HG02571 (cell line): Measurements from ENCODE around the gene TRAF3IP3.

ENCODE experiments used
- ATAC-seq: cut with Tn5 transposase; IDR thresholded peaks from one replicate; pipeline ENCODE4 v1.9.1; 2021; ENCODE audit warnings: mild to moderate bottlenecking, moderate library complexity; ENCODE audit not compliant: unreplicated experiment

The TRAF3IP3 gene

DNA sequence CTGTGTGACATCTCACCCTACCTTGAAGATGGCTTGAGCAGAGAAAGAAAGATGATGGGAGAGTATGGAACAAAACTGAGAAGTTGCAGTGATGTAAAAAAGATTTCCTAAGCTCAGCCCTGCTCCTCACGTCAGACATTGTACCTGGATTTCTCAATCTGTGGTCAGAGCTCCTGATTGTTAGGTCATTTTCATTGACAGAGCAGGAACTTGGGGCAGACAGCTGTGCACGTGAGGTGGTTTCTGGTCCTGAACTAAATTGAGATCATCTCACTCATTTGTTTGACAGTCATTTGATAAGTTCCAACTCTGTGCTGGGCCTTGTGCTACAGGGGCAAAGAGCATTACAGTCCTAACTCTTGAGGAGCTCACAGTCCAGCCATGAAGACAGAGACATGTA is 10.2 kb downstream of the TRAF3IP3 start:
- ATAC-seq: no peak

DNA sequence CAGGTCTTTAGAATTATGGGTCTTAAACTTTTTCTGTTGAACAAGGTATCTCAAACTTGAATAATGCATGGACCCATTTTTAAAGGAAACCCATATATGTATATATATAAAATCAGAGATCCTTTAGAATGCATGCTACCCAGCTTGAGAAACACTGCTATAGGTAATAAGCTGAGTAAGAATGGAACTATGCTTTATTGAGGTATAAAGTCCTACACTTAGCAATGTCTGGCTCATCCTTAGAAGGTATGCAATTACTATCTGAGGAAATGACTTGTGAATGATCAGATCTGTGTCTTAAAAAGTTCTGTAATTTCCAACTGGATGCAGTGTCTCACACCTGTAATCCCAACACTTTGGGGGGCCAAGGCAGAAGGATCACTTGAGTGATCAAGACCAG is 11.2 kb downstream of the TRAF3IP3 start:
- ATAC-seq: no peak

DNA sequence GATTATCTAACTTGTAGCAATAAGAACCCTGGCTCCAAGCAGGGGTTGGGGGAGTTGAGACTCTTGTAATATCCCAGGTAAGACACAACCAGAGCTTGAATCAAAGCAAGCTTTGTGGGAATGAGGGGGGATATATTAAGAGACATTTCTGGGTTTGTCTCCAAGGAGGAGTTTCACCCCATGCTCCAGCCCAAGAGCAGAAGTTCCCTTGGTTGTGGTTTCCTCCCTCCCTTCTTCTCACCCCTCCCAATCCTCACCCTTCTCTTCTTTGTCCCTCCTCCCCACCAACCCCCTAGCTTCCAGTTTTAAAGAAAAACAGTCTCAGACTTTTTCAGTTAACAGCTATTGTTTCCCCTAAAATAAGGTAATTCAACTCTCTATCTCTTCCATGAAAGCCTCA is 11.9 kb downstream of the TRAF3IP3 start:
- ATAC-seq: no peak

DNA sequence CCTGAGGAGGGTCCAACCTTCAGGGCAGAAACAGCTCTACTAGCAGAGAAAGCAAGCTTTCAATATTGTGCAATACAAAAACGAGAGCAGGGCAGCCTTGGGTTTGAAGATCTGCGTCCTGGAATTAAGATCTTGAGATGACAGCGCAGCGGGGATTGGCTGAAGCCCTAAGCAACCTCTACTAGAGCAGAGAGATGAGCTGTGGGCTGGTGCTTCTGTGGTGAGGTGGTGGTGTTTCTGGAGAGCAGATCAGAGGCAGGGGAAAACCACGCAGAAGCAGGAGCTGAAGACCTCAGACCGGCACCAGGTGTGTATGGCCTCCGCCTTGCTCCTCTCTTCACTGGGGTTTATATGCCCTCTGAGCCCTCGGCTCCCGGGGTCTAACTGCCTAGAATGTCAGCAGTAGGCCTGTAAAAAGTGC is 12.5 kb downstream of the TRAF3IP3 start:
- peak; percentile 91 for ATAC-seq

DNA sequence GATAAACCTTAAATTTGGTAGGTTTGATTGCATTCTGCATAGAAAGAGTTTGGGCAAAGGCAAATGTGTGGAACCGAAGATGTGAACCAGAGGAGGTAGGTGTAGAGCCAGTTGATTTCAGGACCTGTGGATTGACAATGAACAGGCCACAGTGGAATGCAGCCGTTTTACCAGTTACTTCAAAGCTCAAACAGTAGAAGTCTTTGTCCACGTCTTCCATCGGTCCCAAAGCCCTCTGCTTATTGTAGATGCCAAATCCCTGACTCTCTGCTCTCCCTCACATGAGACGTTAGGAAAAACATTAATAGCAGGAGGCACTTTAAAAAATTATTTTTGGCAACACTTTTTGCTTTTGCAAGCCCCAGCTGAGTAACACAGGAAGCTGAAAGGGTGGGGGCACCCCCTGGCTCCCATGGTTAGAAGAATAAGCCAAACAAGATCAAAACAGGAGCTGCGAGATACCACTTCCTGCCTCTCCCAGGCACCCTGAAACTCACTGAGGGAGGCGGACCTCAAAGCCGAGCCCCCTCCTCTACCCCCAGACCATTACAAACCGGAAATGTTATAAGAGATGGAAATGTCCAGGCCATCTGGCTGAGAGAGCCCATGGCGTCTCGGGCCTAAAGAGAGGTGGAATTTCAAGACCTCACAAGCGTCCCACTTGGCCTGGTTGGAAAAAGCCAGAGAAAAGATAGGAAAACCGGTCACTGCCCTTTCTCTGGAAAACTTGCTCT is 13.5 kb downstream of the TRAF3IP3 start:
- ATAC-seq: peak; percentile 76

DNA sequence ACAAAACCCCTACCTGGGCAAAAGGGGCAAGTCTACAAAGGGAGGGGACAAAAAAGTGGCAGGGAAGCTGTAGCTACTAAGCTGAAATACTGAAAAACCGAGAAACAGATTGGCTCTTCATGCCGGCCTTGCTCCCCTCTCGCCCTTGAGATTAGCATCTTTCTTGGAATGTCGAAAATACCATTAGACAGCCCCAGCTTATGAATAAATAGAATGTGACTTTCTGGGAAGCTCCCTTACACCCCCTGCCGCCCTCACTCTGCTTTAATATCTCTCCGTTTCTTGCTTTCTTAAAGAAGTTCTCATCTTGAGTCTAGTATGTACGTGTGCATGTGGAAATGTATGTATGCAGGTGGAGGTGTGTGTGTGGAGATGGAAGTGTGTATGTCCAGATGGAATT is 14.1 kb downstream of the TRAF3IP3 start:
- no peak for ATAC-seq

DNA sequence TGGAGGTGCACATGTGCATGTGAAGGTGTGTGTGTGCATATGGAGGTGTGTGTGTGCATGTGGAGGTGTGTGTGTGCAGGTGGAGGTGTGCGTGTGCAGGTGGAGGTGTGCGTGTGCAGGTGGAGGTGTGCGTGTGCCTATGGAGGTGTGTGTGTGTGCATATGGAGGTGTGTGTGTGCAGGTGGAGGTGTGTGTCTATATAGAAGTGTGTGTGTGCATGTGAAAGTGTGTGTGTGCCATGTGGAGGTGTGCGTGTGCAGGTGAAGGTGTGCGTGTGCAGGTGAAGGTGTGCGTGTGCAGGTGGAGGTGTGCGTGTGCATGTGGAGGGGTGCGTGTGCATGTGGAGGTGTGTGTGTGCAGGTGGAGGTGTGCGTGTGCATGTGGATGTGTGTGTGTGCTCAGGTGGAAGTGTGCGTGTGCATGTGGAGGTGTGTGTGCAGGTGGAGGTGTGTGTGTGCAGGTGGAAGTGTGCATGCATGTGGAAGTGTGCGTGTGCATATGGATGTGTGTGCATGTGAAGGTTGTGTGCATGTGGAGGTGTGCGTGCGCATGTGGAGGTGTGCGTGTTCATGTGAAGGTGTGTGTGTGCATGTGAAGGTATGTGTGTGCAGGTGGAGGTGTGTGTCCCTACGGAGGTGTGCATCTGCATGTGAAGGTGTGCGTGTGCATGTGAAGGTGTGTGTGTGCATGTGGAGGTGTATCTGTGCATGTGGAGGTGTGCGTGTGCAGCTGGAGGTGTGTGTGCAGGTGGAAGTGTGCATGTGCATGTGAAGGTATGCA is 15.0 kb downstream of the TRAF3IP3 start:
- ATAC-seq: no peak

DNA sequence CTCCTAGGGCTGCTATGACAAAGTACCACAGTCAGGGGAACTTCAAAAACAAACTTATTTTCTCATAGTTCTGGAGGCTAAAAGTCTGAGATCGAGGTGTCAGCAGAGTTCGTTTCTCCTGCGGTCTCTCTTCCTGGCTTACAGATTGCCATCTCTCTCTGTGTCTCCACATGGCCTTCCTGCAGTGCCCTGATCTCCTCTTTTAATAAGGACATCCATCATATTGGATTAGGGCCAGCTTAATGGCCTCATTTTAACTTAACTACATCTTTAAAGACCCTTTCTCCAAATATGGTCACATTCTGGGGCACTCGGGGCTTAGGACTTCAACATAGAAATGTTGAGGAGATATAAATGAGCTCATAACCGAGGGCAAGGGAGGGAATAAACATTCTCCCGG is 16.3 kb downstream of the TRAF3IP3 start:
- ATAC-seq: no peak

DNA sequence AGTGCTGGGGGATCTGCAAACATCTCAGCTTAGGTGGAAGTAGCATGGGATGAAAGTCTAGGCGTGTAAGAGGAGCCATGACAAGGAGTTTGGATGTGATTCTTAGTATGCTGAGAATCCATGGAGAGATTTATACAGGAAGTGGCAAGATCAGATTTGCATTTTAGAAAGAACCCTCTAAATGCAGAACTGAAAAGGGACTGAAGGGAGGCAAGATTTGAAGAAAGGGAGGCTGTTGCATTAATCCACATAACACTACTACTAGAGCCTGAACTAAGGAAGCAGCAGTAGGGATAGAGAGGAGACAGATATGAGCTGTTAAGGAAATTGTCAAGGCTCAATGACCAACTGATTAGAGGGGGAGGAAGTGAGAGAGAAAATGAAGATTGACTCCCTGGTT is 18.7 kb downstream of the TRAF3IP3 start:
- ATAC-seq: peak; percentile 58

DNA sequence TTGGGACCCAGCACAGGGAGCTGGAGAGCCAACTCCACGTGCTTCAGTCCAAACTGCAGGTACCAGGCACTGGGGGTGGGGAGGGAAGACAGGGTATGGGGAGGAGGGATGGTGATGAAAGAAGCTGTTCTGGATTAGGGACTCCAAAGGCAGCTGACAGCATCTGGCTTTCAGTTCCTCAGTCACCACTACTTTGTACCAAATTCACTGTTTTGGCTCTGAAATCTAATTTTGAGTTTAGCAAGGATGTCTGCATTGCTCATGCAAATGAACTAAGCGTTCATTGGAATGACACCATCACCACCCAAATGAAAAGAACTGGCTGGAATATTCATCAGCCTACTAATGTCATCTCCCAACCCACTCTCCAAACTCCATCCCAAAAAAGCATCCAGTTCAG is 19.8 kb downstream of the TRAF3IP3 start:
- ATAC-seq: no peak

DNA sequence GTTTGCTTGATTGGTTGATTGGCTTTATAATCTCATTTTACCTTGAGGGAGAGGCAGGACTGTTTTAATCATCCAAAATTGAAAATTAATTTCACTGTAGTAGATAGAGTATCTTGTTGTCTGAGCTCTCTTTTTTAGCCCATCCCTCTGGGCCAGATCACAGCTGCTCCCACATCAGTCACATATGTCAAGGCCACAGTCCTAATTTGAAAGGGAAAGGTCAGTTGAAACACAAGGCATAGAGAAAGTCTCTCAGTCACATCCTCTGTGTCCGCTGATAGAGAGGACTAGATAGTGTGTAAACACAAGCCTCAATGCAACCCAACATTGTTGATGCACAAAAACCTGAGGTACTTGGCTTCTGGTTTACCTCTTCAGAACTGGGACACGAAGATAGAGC is 21.7 kb downstream of the TRAF3IP3 start:
- no peak for ATAC-seq

DNA sequence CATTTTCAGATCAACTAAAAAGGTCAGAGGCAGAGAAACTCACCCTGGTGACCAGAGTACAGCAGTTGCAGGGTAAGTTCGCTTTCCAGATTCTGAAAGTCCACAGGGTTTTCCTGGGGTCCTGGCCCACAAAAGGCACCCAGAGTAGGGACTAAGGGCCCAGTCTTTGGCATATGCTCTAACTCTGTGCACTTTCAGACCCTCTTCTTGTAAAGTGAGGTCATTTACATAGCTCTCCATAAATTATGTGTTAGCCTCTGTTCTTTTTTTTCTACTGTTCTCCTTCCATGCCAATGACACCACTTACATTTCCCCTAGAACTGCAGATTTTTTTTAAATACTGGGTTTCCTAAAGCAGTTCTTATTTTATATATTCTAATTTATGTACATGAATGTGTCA is 22.2 kb downstream of the TRAF3IP3 start:
- ATAC-seq: no peak

DNA sequence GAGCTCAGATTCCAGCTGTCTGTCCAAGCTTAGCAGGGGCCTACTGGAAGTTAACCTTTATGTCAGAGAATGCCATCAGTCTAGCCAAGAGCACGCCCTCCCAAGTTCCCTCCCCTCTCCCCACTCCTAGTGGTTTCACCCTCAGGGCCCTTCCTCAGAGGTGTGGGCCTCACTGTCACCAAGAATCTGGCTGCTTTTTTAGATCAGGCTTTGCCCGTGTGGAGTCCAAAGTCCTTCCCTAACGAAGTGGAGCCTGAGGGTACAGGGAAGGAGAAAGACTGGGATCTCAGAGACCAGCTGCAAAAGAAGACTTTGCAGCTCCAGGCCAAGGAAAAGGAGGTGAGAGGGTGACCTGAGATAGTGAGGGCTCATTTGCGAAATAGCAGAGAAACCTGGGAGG is 24.4 kb downstream of the TRAF3IP3 start:
- no peak for ATAC-seq

DNA sequence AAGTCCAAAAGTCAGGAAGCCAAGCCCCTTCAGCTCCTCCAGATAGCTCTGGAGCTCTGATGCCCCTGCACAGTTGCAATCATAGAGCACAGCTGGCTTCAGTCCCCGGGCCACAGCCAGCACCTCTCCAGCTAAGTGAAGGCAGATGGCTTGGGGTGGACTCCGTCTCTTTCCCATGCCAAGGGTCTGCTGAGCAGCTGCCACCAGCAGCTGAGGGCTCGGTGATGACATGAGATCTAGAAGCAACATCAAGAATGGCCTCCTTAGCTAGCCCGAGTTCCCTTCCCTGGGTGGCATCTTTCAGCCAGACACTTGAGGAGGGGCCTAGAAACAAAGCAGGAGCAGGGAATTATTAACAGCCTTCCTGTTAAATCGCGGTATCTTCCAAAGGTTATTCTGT is 27.5 kb downstream of the TRAF3IP3 start:
- ATAC-seq: no peak

DNA sequence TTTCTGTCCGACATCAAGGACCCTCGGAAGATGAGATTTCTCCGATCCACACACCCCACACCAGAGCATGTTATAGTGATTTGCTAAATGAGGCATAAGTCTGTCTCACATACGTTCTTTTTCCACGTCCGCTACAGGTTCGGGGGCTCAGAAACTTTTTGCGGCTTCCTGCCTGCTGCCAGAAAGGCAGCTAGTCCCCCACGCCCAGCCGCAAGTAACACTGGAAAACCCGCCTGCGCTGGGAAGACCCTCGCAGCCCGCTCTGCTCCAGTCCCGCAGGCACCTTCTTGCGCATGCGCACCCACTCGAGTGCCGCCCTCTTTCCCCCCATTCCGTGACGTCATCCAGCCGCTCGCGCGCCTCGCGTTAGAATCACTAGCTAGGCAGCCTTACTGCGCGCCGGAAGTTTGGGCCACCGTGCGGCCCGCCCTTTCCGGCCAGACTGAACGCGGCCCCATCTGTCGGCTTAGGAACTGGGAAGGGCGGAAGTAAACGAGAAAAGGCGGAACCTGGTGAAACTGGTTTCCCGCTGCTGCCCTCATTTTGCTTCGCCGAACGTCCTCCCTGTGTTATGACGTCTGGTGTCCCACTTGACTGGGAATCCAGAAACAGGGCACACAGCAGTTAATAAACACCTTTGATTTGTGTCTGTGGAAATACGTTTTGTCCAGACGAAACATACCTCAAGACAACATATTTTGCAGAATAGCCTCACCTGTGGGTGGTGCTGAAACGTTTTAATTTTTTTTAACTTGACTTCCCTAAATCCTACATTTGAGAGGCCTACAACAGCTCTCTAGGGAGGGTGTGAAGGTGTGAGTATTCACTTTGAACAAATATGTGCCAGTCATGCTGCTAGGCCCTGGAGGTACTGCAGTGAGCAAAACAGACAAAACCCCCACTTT is 28.7 kb downstream of the TRAF3IP3 start, which contains the start of gene C1orf74:
TSS of gene C1orf74 (minus strand) at position 295 of the 905 bp plus-strand sequence. CDS start 925 bp downstream, outside the sequence.
- ATAC-seq: peak; percentile 99

DNA sequence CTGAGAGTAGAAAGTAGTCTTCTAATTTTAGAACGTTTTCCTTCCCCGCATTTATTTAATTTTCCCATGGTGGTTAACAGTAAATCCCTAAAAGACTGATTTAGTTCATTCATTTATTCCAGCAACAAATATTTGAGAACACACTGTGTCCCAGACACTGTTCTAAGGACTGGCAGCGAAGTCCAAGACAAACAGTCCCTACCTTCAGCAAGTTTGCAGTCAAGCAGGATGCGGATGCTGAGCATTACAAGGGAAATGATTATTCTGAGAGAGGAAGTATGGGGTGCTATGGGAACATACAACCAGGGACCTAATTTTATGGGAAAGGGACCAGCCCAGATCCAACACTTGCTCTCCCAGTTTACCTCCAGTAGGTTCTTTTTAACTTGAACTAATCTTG is 29.7 kb downstream of the TRAF3IP3 start:
- no peak for ATAC-seq

DNA sequence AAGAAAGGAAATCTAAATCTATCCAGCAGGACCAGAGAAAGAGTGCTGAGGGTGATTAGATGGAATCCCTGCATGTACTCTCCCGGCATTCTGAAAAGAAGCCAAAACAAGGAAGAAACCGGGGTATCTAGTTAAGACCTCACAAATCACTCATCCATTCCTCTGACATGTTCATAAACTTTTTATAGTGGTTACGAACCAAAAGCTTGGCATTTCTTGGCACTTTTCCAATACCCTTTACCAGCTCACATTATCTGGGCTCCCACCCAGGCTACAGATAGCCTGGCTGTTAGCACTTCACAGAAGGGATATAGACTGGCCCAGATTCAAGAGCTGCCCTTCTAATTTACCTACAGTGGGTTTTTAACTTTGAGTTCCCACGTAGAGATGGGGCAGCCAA is 30.3 kb downstream of the TRAF3IP3 start:
- ATAC-seq: no peak

DNA sequence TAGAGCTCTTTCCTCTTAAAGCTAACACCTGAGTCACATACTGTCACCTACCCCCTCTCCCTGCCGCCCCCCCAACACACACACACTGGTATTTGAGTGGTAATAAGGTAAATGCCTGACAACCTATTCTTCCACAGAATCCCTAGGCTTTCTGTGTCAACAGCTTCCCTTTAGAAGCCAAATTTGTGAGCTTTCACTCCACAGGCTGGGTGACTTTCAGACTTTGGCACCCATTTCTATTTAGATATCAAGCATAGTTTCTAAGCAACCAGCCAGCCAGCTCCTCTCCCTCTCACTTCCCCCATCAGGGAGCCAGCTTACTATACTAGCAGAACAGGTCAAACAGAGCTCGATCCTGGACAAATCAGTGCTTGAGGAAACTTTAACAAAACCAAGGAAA is 31.7 kb downstream of the TRAF3IP3 start:
- no peak for ATAC-seq

DNA sequence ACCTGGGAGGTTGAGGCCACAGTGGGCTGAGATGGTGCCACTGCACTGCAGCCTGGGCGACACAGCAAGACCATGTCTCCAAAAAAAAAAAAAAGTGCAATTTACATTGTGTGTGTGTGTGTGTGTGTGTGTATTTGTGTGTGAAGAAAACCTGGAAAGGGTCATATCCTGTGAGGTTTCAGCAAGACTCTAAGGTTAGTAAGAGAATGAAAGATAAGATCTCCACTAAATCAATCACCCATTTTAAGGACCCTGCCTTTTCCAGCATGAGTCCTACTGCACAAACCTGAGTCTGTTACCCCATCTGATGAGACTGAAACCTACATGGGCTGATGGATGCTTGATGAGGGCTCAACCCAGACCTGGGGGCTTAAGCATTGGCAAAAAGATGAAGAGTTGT is 33.4 kb downstream of the TRAF3IP3 start:
- no peak for ATAC-seq

DNA sequence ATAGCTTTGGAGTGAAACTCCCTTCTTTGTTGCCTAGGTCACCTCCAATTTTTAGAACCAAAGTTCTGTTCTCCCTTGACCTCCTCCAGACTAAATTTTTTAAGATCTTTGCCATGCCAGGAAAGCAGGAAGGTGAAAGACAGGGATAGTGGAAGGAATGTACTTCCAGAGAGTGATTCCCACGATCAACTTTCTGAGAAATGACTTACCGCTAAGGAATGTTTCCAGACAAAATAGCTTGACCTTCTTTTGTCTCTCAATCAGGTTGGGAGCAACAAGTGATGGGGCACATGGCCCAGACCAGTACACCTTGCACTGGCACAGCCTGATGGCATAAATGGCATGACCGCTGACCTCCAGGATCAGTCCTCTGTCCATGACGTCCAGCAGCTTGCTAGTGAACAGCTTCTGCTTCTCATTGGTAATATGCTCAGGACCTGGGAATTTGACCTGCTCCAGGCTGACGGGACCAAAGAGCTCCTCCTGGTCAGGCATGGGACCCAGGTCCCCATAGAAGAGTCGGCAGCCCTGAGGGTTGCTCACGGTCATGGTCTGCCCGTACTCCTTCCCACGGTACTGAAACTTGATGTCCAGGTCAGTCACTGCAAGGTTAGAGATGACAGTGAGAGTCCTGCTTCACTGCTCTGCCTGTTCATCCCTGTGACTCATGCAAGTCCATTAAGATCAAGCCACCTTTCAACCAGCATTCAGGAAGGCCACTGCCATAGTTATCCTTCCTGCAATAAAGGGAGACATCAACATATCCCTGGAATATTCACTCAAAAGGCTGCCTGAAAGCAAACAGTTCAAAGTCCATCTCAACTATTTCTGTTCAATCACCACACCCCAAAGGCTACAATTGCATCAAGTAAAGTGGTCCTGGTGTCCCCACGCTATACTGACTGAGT is 34.7 kb downstream of the TRAF3IP3 start:
- ATAC-seq: no peak
